RWPE1 (cell line): ENCODE measurements around the gene ZRANB2.

Experiments
- CTCF ChIA-PET: fragments of 350-600 bp; sonication (Branson Sonifier 250); formaldehyde crosslinking; extraction: SDS; loops from one replicate; lab custom pipeline; 2021; lab: Yijun Ruan, JAX
- POLR2A ChIA-PET: fragments of 400-600 bp; formaldehyde crosslinking; extraction: SDS; loops from one replicate; lab custom pipeline; 2020; ENCODE audit warnings: antibody characterized with exemption; ENCODE audit not compliant: low non-redundant PET; lab: Yijun Ruan, JAX
- DNase-seq: peaks from one replicate; pipeline ENCODE4 v3.0.0; 2012; ENCODE audit warnings: low spot score
- H3K27ac ChIP-seq: fragments of 450-650 bp; 2 replicates; pipeline ENCODE4 v1.5.1; 2017
- CTCF ChIP-seq: fragments of 450-650 bp; conservative IDR thresholded peaks from 2 replicates; pipeline ENCODE4 v1.5.1; 2017; ENCODE audit warnings: low read depth, mild to moderate bottlenecking

Gene ZRANB2

GRCh38 chr1:71053146-71053545 is 27.7 kb downstream of the ZRANB2 start:
- ChIA-PET CTCF (no interaction called here), POLR2A (no interaction called here)
- H3K27ac ChIP-seq, result no peak overlapping the region
- no peak for TF ChIP-seq CTCF
- DNase-seq, result no peak

- POLR2A ChIA-PET, result no interaction called here
- no peak overlapping the region for H3K27ac ChIP-seq
- CTCF ChIA-PET, result interaction anchor here (0.7 kb wide), 1 partner anchor 986 kb away, joined by 3 read pairs; no protein-coding TSS in a partner anchor
- TF ChIP-seq CTCF, result peak; percentile 76
- DNase-seq, result peak; percentile 57
These were observed 30.8 kb downstream of the ZRANB2 start for GRCh38 chr1:71049951-71050598.

GRCh38 chr1:71047635-71048607 is 32.9 kb downstream of the ZRANB2 start, which contains the start of gene PTGER3:
TSS of gene PTGER3 (minus strand) at chr1:71047816. CDS start at chr1:71047577, 239 bp downstream.
- CTCF ChIA-PET, result no interaction called here
- no peak within 1 kb of the TSS for H3K27ac ChIP-seq

GRCh38 chr1:71046891-71047634 is 33.8 kb downstream of the ZRANB2 start:
- no peak for DNase-seq
- H3K27ac ChIP-seq, result no peak overlapping the region
- no peak for TF ChIP-seq CTCF
- ChIA-PET POLR2A (no interaction called here), CTCF (no interaction called here)

More at GRCh38 chr1:71047635-71048607, 32.9 kb downstream of the ZRANB2 start, which contains the start of gene PTGER3:
- POLR2A ChIA-PET, result no interaction called here
- no peak for TF ChIP-seq CTCF
- DNase-seq, result no peak

- H3K27ac ChIP-seq, result no peak overlapping the region
- ChIA-PET POLR2A (no interaction called here), CTCF (interaction anchor here (1.0 kb wide), 1 partner anchor 516 kb away, joined by 3 read pairs; no protein-coding TSS in a partner anchor)
- no peak for DNase-seq
- no peak for TF ChIP-seq CTCF
These were observed 35.3 kb downstream of the ZRANB2 start for GRCh38 chr1:71045463-71046028.
